Duodenal mucosa (tissue), 2 donors: ENCODE data around the gene MRPS15.

Source experiments
- H3K27ac ChIP-seq: one replicate; pipeline ENCODE4 v1.7.0; 2013; ENCODE audit warnings: low read depth, low read length
- H3K27me3 ChIP-seq, 2 donors: one replicate each; pipeline ENCODE4 v1.7.0; 2013; ENCODE audit warnings: low read length in 2 of 2, control low read depth in 1 of 2; ENCODE audit not compliant: insufficient read depth in 2 of 2, control insufficient read depth in 1 of 2
- H3K36me3 ChIP-seq, 2 donors: one replicate each; pipeline ENCODE4 v1.7.0; 2013; ENCODE audit warnings: low read length in 2 of 2, control low read depth in 1 of 2; ENCODE audit not compliant: insufficient read depth in 2 of 2, control insufficient read depth in 1 of 2
- H3K4me1 ChIP-seq, 2 donors: one replicate each; pipeline ENCODE4 v1.7.0; 2013; ENCODE audit warnings: low read length in 2 of 2, control low read depth in 1 of 2; ENCODE audit not compliant: insufficient read depth in 2 of 2, control insufficient read depth in 1 of 2
- H3K4me3 ChIP-seq, 2 donors: one replicate each; pipeline ENCODE4 v1.7.0; 2013; ENCODE audit warnings: low read length in 2 of 2, low read depth in 1 of 2
- H3K9ac ChIP-seq, 2 donors: one replicate each; pipeline ENCODE4 v1.7.0; 2013; ENCODE audit warnings: low read length in 2 of 2, low read depth in 1 of 2
- H3K9me3 ChIP-seq, 2 donors: one replicate each; pipeline ENCODE4 v1.7.0; 2013; ENCODE audit warnings: low read length in 2 of 2, control low read depth in 1 of 2; ENCODE audit not compliant: control insufficient read depth in 1 of 2

The MRPS15 gene

GRCh38 chr1:36415661-36416326 is 48.4 kb downstream of the MRPS15 start:
- Histone ChIP-seq H3K4me1 (no peaks in the 10 kb centered on the region), H3K9ac (no peak overlapping the region), H3K4me3 (no peak overlapping the region), H3K36me3 (no peaks in the 10 kb centered on the region), H3K27me3 (no peaks in the 10 kb centered on the region), H3K9me3 (no peaks in the 10 kb centered on the region), H3K27ac (no peak overlapping the region)

DNA sequence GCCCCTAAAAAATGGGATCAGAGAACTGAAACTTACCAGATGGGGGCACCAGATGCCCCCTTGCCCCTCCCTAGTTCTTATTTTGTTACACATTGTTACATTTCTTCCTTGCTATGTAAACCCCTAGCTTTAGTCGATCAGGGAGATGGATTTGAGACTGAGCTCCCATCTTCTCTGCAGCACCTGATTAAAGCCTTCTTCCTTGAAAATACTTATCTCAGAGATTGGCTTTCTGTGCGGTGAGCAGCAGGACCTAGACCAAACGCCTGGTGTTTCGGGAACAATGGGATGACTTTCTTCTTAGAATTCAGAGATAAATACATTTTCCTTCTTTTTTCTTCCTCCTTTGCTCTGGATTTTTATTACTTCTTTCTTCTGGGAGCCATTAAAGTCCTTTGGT is 49.8 kb downstream of the MRPS15 start:
- no peak overlapping the region for H3K9ac ChIP-seq
- no peaks in the 10 kb centered on the region for H3K36me3 ChIP-seq
- no peaks in the 10 kb centered on the region for H3K27me3 ChIP-seq
- no peaks in the 10 kb centered on the region for H3K9me3 ChIP-seq
- no peaks in the 10 kb centered on the region for H3K4me1 ChIP-seq
- H3K4me3 ChIP-seq, result no peak overlapping the region
- no peak overlapping the region for H3K27ac ChIP-seq

GRCh38 chr1:36411674-36412648 is 52.2 kb downstream of the MRPS15 start:
- no peak overlapping the region for H3K27ac ChIP-seq
- no peaks in the 10 kb centered on the region for H3K9me3 ChIP-seq
- no peak overlapping the region for H3K9ac ChIP-seq

GRCh38 chr1:36408479-36408878 is 55.7 kb downstream of the MRPS15 start:
- H3K36me3 ChIP-seq, result no peaks in the 10 kb centered on the region
- no peaks in the 10 kb centered on the region for H3K9me3 ChIP-seq
- no peak overlapping the region for H3K27ac ChIP-seq
- H3K27me3 ChIP-seq, result no peaks in the 10 kb centered on the region
- no peak overlapping the region for H3K9ac ChIP-seq
- no peak overlapping the region for H3K4me3 ChIP-seq
- H3K4me1 ChIP-seq, result no peaks in the 10 kb centered on the region

More at GRCh38 chr1:36411674-36412648, 52.2 kb downstream of the MRPS15 start:
- no peaks in the 10 kb centered on the region for H3K36me3 ChIP-seq
- H3K4me3 ChIP-seq, result no peak overlapping the region
- H3K27me3 ChIP-seq, result no peaks in the 10 kb centered on the region
- H3K4me1 ChIP-seq, result no peaks in the 10 kb centered on the region

GRCh38 chr1:36406440-36406839 is 57.7 kb downstream of the MRPS15 start:
- Histone ChIP-seq H3K9me3 (no peaks in the 10 kb centered on the region), H3K36me3 (no peaks in the 10 kb centered on the region), H3K4me3 (no peak overlapping the region), H3K27ac (no peak overlapping the region), H3K27me3 (no peaks in the 10 kb centered on the region), H3K4me1 (peaks cover 0 to 3% of the 10 kb centered on the region in 2 donors), H3K9ac (no peak overlapping the region)
